GM21528 (cell line): ENCODE results near the gene ARL15.

ENCODE experiments used
- ATAC-seq: cut with Tn5 transposase; IDR thresholded peaks from one replicate; pipeline ENCODE4 v1.9.1; 2021; ENCODE audit warnings: mild to moderate bottlenecking, moderate library complexity; ENCODE audit not compliant: unreplicated experiment, low FRiP score

The ARL15 gene

DNA sequence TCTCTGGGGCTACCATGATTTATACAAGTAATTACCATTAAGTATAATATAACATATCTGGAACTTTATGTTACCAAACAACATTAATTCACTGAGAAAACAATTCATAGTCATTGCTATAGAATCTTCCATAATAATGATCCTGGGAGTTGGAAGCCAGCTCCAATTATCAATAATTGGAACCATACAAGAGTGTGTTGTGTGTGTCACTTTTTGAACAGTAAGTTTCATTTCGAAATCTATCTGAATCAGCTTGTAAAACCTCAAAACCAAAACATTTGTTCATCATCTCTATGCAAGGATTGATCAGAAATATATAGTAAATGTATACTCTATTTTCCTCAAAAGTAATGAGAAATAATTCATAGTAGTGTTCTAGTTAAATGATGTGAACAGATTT is 348.1 kb downstream of the ARL15 start:
- ATAC-seq, result no peak

DNA sequence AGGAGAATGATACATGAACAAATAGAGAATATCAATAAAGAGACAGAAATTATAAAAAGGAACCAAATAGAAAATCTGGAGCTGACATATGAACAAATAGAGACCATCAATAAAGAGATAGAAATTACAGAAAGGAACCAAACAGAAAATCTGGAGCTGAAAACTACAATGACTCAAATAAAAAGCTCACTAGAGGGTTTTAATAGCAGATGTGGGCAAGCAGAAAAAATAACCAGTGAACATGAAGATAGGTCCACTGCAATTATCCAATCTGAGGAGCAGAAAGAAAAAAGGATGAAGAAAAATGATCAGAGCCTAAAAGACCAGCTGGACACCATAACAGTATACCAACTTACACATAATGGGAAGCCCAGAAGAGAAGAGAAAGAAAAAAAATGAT is 353.7 kb downstream of the ARL15 start:
- no peak for ATAC-seq

- no peak for ATAC-seq
These were observed 354.2 kb downstream of the ARL15 start for GRCh38 chr5:53956196-53956595.

- no peak for ATAC-seq
These were observed 359.8 kb downstream of the ARL15 start for GRCh38 chr5:53950621-53951020.

- no peak for ATAC-seq
These were observed 361.8 kb downstream of the ARL15 start for GRCh38 chr5:53948598-53948997.

- ATAC-seq, result no peak
These were observed 363.8 kb downstream of the ARL15 start for GRCh38 chr5:53946405-53947100.

DNA sequence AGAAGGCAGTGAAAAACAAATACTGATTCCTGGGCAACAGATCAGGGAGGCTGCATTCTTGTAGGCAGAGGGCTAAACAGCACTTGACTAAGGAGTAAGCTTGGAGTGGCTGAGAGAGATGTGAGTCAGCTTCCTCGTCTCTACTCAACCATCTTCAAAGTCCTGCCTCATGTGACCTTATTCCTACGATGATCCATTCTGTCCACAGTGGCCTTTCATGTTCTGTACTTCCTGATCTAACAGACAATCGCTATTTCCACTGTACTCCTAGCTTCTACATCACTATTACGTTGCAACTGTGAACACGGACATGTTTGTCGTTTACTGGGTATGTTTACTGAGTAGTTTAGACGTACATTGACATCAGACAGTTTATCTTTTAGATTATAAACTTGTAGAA is 365.4 kb downstream of the ARL15 start:
- no peak for ATAC-seq

DNA sequence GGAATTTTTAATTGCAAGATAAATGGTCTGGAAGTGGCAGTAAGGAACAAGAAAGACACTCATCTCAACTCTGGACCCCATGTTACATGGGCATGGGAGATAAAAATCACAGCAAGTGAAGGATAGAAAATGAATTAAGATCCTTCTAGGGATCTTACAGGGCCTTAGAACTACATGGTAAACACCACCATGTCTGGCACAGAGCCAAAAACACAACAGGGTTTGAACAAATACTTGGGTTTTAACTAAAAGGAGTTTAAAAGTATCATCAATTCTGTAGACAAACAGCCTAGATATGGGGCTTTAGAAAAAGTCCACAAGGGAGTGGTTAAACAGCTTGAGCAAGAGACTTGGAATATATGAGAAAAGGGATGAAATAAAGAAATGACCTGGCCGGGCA is 366.4 kb downstream of the ARL15 start:
- no peak for ATAC-seq

- ATAC-seq, result no peak
These were observed 367.6 kb downstream of the ARL15 start for GRCh38 chr5:53942724-53943123.

- no peak for ATAC-seq
These were observed 369.5 kb downstream of the ARL15 start for GRCh38 chr5:53940921-53941320.

DNA sequence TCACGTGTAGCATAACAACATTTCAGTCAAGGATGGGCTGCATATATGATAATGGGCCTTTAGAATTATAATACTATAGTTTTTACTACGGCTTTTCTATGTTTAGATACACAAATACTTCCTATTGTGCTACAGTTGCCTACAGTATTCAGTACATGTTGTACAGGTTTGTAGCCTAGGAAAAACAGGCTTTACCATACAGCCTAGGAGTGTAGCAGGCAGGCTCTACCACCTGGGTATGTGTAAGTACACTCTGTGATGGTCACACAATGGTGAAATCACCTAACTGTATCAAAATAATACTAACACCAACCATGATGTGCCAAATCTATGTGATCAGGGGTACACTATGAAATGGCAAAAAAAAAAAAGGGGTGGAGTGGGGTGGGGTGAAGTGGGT is 372.9 kb downstream of the ARL15 start:
- no peak for ATAC-seq

GRCh38 chr5:53936481-53937352 is 373.7 kb downstream of the ARL15 start:
- no peak for ATAC-seq

DNA sequence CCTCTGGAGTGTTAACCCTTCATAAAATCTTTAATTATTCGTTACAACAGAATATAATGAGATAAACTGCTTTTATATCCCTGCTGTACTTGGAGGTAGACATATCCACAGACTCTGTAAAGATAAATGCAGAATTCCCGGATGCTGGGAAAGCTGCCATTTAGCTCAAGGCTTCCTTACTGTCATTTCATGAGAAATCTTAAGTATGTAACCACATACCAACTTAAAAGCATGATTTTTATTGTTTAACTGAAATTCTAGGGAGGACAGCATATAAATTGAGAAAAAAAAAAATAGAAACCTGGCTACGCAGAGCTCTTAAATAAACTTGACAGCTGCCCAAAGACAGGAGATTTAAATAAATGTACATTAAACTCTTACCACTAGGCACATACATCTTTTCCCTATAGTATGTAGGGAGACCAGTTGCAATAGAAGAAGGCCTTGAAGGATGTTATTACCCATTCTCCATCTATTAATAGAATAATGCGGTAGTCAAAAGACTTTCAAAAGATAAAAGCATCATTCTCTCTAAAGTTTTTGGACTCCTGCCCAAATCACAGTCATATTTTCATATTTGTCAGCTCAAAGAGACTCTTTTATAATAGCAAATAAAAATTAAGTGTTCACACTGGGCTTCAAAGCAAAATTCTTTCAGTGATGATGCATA is 376.1 kb downstream of the ARL15 start:
- ATAC-seq, result no peak

DNA sequence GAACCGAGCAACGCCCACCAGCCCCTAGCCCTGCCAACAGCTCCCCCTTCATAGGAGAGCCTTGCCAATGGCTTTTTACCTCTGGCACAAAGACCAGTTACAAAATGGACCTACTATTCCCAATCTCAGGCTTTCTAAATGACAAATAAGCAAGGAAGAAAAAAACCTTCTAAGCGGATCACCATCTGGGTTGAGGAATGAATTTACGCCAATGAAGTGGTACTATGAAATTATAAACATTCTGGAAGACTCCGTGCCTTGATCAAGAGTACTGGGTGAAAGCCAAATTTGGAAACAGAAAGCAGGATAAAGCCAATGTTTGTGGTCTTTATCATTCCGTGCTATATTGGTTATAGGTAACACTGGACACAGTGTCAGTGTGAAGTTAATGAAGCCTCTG is 378.0 kb downstream of the ARL15 start:
- no peak for ATAC-seq

DNA sequence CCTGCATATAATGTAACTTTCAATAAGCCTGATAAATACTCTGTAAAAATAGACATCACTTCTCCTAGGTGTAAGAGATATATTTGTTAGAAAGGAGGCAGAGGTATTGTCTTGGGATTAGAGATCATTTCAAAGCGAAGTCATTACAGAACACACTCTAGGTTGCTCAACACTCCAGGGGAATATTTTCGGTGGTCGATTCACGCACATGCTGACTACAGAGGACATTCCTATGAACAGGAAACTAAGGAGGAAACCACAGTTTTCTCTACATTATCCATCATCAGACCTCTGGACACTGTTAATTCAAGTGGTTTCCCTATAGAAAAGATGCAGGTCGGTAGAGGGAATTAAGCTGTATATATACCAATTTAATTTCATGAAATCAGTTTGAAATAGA is 379.9 kb downstream of the ARL15 start:
- no peak for ATAC-seq

DNA sequence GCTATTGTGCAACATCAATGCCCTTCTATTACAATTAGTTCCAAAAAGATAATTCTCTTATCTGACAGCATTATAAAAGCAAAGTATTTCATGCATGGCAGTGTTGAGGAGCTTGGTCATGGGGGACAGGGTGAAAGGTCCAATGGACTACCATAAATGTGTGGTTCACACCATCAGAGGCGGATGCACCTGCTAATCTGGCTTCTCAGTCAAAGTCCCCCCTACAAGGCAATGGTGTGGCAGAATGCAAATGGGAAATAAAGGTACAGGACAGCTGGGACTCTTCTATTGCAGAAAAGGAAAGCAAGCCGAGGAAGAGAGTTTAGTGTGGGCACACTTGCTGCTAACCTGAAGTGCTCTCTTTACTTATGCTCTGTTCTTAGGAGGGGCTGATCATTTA is 380.8 kb downstream of the ARL15 start:
- no peak for ATAC-seq

GRCh38 chr5:53929152-53929551 is 381.2 kb downstream of the ARL15 start:
- ATAC-seq, result no peak

DNA sequence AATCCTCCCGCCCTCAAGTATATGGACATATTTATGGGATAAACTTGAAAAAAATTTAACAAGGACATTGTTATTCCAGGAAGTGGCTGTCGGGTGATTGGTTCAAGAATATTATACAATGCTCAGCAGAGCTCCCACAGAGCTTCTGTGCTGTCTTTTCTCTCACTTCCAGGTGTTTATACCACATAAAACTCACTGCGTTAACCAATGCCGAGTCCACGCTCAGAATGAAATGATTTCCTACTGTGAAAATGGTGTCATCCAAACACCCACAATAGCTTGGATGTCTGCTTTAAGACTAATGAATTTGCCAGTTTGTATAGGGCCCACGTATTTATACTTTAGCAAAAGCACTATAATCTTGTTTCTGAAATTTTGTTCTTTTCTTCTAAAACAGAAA is 381.7 kb downstream of the ARL15 start:
- no peak for ATAC-seq

DNA sequence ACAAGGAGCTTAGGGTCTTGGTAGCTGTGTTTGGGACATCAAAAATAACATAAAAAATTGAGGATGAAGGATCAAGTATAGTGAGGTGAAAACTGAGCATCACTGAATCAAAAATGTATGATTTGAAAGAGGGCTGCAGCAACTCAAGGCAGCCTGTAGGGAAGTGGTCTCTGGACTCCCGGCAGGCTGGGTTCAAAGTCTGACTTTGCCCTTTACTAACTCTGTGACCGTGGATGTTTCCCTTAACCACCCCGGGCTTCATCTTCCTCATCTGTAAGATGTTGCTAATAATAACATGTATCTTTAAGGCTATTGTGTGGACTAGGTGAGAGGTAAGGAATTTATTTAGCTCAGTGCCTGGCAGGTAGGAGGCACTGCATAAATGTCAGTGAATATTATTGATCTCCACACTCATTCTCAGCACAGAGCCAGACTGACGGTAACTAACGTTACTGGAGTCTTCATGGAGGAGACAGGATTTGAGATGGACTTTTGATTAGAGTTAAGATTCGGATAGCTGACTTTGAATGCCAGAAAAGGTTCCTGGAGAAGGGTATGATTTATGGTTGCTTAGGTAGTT is 382.6 kb downstream of the ARL15 start:
- ATAC-seq, result no peak

- no peak for ATAC-seq
These were observed 384.3 kb downstream of the ARL15 start for GRCh38 chr5:53926026-53926425.

- ATAC-seq, result no peak
These were observed 386.0 kb downstream of the ARL15 start for GRCh38 chr5:53924392-53924791.
